GM12891 (cell line): ENCODE measurements around the gene MYD88.

Source experiments
- PAX5 ChIP-seq: IDR thresholded peaks from 2 replicates; pipeline ENCODE4 v1.6.1; 2011; ENCODE audit warnings: low read length, moderate library complexity, mild to moderate bottlenecking; ENCODE audit not compliant: insufficient read depth, severe bottlenecking
- POLR2A ChIP-seq: IDR thresholded peaks from 2 replicates; pipeline ENCODE4 v1.6.1; 2011; ENCODE audit warnings: low read depth, low read length, control low read depth
- POLR2AphosphoS5 ChIP-seq: IDR thresholded peaks from 2 replicates; pipeline ENCODE4 v1.6.1; 2011; ENCODE audit warnings: low read depth, low read length, control low read depth
- POU2F2 ChIP-seq: IDR thresholded peaks from 2 replicates; pipeline ENCODE4 v1.6.1; 2011; ENCODE audit warnings: low read depth, mild to moderate bottlenecking, control low read depth, low read length, moderate library complexity
- SPI1 ChIP-seq: IDR thresholded peaks from 2 replicates; pipeline ENCODE4 v1.6.1; 2011; ENCODE audit warnings: low read depth, low read length, control low read depth
- TAF1 ChIP-seq: IDR thresholded peaks from 2 replicates; pipeline ENCODE4 v1.6.1; 2011; ENCODE audit warnings: low read depth, low read length, control low read depth

GRCh38 chr3:38170722-38171121 is 32.3 kb downstream of the MYD88 start:
- TF ChIP-seq POLR2A: no peak
- TF ChIP-seq TAF1: no peak
- TF ChIP-seq POLR2AphosphoS5: no peak
- TF ChIP-seq SPI1: no peak
- no peak for TF ChIP-seq PAX5
- TF ChIP-seq POU2F2: no peak
